GM04504 (cell line): ENCODE measurements around the gene CDH16.

Experiments
- DNase-seq: peaks from one replicate; pipeline ENCODE4 v3.0.0-alpha.2; 2012; ENCODE audit warnings: low read depth

CDH16 gene

DNA sequence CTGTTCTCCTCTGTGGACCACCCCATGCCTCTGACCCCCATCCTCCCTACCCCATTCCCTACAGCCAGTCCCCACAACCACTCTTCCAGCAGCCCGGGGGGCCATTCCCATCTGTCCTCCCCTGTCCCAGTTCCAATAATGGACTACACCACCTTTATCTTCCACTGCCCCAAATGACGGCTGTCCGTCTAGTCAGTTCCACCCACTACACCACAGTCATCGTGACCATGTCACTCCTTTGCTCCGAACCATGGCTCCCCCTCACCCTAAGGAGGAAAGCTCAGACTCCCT lies 23.1 kb downstream of the CDH16 start:
- no peak for DNase-seq

DNA sequence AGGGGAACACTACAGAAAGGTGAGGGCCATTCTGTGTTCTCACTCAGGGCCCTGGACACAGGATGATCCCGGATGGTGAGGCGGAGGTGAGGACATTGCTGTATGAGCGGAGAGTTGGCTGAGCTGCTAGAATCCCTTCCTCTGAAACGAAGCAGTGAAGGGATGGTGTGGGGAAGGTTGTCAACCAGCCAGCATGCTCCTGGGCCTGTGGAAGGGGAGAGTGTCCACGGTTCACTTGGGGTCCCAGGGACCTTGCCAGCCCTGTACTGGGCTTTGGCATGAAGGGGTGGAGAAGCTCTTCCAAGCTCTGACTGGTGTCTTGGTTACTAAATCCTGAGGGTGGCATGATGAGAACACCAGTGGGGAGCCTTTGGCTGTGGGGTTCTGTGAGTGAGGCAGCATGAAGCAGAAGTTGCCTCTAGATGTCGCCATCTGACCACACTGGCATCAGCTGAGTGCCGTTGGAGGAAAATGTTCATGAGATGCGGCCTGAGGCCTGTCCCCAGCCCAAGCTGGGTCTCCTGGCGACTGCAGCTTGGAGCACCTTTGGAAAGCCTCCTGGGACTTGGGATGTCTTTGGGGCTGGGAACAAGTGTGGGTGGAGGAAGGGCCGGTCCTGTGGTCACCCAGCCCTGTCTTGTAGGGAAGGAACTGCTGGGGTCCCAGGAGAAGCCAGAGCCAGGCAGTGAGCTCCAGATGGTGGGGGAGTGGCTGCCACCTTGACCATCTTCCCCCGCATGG lies 23.6 kb downstream of the CDH16 start:
- peak; percentile 50 for DNase-seq

DNA sequence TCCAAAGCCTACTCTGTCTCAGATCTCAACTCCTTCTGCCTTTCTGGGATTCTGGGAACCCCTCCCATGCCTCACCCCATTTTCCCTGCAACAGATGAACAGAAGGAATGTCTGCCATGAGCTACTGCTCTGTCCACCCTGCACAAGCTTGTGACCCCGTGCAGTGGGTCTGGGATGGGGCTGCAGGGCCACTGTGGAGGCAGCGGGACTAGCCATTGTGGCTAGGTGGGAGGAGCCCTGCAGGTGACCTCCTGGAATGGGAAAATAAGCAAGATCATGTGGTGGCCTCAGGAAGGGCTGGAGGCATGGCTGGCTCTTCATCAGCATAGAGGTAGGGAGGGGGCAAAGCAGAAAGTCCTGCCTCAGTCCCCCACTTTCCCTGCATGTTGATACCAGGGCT lies 24.6 kb downstream of the CDH16 start:
- no peak for DNase-seq

DNA sequence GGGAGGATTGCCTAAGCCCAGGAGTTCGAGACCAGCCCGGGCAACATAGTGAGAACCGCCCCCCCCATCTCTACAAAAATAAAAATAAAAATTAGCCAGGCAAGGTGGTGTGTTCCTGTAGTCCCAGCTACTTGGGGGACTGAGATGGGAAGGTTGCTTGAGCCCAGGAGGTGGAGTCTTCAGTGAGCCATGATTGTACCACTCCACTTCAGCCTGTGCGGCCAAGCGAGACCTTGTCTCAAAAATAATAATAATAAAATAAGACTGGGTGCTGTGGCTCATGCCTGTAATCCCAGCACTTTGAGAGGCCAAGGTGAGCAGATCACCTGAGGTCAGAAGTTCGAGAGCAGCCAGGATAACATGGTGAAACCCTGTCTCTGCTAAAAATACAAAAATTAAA lies 26.9 kb downstream of the CDH16 start:
- no peak for DNase-seq

DNA sequence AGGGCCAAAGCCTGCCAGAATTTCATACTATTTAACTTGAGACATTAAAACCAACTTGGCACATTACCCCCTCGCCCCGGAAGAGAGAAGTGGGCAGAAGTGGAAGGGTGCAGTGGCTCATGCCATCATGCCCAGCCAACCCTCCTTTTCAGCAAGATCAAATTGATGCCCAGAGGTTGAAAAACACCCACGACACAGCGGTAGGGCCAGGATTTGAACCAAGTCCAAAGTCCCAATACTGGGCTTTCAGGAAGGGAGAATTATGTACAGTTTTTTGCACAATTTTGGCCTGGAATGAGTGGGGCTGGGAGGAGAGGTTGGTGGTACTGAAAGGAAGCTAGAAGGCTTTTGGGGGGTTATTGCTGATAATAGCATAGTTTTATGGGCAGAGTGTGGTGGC lies 27.3 kb downstream of the CDH16 start:
- DNase-seq, result no peak

DNA sequence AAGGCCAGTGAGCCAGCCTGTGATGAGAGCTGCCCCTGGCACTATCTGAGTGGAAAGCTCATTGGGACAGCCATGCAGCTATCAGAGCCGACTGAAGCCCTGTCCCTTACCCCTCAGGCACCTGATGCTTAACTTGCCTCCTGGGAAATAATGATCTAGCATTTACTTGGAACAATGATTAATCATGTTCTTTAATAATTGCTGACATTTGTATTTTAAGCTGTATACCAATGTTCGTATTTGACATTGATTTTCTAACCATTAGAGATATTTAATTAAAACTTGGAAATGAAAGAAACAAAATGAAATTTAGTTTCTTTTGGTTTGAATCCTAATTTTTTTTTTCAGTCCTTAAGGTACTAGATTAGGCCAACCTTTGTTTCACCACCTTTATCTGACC lies 27.9 kb downstream of the CDH16 start:
- DNase-seq, result no peak

DNA sequence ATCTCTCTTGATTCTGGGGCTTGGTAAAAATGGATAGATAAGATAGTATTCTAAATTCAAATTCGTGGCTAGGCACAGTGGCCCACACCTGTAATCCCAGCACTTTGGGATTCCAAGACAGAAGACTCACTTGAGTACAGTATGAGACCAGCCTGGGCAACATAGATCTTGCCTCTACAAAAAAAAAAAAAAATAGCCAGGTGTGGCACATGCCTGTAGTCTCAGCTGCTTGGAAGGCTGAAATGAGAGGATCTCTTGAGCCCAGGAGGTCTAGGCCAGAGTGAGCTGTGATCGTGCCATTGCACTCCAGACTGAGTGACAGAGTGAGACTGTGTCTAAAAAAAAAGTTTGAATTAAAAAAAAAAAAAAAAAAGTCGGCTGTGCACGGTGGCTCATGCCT lies 29.1 kb downstream of the CDH16 start:
- DNase-seq, result no peak

DNA sequence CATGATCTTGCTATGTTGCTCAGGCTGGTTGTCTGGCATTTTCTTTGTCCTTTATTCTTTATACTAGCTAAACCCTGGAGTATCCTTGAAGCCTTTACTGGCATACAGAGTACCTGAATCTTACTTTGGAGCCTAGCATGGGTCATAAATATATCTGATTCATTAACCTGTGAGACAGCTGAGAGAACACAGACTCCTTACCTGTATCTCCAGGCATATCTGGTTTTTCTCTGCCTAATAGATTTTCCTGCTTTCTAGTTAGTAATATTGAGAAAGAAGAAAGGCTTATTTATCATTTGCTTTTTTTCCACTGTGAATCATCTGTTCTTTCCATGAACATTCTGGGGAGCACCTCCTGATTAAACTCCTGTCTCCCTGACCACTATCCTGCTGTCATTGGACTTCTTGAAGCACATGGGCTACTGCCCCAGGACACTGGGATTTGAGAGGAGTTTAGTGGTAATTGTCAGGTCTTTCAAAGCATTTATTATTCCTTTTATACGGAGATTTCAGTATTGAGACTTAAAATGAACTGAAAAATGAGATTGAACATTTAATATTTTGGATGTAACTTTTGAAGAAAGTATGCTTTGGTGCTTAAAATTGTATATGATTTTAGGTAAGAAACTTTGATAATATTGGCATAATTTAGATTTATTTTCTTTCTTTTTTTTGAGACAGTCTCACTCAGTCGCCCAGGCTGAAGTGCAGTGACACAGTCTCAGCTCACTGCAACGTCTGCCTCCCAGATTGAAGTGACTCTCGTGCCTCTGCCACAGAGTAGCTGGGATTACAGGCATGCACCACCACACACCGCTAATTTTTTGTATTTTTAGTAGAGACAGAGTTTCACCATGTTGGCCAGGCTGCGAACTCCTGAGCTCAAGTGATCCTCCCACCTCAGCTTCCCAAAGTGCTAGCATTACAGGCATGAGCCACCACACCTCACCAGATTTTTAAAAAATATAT lies 29.8 kb downstream of the CDH16 start:
- no peak for DNase-seq

DNA sequence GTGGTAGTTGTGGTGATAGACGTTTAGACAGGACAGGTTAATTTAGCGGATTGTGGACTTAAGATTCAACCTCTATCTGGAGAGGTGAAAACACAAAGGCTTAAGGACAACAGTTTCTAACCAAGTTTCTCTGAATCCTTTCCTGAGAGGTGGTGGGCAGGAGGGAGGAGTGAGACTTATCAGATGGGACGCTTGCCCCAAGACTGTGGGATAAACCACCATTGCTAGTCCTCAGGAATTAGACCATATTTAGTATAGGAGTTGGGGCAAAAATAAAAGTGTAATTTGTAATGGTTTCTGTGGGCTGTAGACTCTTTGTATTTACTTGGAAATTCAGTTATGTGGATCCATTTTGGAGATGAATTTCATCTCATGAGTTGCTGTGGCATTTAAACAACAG lies 31.8 kb downstream of the CDH16 start:
- no peak for DNase-seq

DNA sequence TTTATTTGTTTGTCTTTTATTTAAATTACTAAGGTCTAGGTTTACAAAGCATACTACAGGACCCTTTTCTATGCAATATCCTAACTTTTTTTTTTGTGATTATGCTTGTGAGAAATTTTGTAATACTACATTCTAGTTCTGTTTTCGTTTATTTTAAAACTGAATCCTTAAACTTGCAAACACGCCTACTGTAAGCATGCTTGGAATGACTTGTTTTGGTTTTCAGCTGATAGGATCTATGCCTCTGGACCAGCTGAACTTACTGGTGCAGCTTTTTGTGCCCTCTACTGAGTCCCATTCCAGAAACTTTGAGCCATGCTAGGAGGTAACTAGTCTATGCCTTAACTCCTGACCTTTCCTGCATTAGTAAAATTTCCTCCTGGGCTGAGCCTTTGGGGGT lies 32.4 kb downstream of the CDH16 start:
- no peak for DNase-seq

DNA sequence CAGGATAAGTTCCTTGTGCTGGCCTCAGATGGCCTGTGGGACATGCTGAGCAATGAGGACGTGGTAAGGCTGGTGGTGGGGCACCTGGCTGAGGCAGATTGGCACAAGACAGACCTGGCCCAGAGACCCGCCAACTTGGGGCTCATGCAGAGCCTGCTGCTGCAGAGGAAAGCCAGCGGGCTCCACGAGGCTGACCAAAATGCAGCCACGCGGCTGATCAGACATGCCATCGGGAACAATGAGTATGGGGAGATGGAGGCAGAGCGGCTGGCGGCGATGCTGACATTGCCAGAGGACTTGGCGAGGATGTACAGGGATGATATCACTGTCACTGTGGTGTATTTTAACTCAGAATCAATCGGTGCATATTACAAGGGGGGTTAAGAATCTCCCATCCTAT lies 33.2 kb downstream of the CDH16 start:
- DNase-seq, result no peak

DNA sequence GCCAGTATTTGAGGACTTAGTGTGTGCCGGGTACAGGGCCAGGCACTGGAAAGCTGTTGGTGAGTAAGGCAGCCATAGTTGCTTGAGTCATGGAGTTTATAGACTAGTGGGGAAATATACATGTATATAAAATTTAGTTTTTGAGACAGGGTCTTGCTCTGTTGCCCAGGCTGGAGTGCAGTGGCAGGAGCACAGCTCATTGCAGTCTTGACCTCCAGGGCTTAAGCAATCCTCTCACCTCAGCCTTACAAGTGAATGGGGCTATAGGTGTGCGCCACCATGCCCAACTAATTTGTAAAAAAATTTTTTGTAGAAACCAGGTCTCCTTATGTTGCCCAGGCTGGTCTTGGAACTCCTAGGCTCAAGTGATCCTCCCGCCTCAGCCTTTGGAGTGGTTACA lies 36.0 kb downstream of the CDH16 start:
- DNase-seq, result no peak

DNA sequence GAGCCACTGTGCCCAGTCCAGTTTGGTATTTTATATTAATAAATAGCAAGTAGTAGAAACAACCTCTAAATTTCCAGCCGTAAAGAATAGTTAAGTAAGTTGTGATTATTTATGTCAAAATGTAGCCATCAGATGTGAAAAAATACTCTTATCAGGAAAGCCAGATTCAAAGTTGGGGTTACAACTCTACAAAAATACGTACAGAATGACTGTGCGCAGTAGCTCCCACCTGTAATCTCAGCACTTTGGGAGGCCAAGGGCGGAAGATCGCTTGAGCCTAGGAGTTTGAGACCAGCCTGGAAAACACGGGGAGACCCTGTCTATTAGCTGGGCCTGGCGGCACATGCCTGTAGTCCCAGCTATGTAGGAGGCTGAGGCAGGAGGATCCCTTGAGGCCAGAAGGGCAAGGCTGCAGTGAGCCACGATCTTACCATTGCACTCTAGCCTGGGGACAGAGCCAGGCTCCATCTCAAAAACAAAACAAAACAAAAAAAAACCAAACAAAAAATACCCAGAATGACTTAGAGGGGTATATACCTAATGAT lies 36.6 kb downstream of the CDH16 start:
- DNase-seq, result no peak

DNA sequence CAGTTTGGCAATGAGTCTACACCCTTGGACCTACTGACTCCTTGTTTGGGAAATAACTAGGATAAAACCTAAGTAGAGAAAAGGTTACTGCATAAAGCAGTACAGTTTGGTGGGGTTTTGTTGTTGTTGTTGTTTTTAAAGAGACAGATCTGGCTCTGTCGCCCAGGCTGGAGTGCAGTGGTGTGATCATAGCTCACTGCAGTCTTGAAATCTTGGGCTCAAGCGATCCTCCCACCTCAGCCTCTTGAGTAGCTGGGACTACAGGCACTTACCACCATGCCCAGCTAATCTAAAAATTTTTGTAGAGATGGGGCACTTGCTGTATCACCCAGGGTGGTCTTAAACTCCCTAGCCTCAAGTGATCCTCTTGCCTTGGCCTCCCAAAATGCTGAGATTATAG lies 37.1 kb downstream of the CDH16 start:
- no peak for DNase-seq

DNA sequence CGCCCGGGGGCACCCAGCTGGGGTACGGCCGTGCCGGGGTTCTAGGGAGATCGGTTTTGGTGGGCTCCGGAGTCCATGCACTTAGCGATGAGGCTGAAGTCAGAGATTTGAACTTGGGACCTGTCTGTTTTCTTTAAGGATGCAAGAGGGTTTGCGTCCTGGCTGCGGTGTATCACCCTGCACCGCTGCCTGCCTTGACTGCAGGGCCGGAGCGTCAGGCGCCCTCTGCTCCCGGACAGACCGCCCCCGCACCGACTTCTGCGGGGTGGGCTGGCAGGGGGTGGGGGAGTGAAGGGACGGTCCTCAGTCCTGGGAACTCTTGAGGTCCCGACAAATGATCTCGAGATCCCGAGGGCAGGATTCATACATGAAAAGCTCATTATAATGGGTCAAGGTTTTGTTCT lies 37.7 kb downstream of the CDH16 start:
- DNase-seq, result no peak

DNA sequence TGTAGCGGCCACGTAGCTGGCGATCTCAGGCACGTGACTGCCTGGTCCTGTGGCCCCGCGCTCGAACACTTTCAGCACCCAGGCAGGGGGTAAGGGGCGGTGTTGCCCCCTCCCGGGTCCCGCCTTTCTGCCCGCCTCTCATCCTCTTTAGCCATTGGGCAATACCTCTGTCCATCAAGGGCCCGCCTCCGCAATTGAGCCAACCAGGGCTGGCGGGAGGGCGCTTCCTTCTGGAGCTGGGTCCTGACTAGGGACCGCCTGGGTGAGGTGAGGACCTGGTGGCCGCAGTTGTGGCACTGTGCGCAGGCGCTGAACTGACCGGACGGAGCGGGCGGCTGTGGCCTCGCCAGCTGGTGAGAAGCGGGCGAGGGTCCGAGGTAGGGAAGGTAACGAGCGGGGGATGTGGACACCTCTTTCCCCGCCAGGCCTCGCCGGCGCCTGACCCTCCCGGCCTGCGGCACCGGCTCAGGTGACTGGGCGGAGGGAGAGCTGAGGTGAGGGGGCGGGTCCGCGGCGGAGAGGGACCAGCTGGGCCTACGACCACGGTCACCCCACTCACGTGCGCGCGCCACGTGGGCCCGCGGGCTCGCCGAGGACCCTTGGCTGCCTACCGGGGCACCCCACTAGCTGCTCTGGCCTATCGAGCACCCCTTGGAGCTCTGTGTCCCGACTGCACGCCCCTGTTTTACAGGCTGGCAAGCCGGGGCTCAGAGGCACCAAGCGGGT lies 38.2 kb downstream of the CDH16 start, which contains the start of gene PDP2:
TSS of gene PDP2 (plus strand) at position 228 of the 726 bp plus-strand sequence. CDS start 3,770 bp downstream, outside the sequence.
- DNase-seq, result peak; percentile 91

DNA sequence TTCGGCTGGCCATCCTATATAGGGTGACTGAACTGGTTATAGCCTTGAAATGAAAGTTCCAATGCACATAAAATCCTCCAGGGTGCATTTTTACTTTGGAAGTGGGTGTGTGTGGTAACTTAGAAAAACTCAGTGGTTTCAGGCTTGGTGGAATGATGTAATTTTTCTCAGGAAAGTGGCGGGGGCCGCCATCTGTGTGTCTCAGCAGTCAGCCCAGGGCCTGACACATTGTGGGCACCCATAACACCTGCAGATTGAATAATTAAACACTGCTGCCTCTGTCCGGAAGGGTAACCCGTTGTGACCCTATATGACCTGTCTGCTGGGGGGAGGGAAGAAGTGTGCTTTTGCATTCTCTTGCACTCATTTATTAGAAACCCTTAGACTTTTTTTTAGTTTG lies 40.6 kb downstream of the CDH16 start:
- DNase-seq, result no peak

DNA sequence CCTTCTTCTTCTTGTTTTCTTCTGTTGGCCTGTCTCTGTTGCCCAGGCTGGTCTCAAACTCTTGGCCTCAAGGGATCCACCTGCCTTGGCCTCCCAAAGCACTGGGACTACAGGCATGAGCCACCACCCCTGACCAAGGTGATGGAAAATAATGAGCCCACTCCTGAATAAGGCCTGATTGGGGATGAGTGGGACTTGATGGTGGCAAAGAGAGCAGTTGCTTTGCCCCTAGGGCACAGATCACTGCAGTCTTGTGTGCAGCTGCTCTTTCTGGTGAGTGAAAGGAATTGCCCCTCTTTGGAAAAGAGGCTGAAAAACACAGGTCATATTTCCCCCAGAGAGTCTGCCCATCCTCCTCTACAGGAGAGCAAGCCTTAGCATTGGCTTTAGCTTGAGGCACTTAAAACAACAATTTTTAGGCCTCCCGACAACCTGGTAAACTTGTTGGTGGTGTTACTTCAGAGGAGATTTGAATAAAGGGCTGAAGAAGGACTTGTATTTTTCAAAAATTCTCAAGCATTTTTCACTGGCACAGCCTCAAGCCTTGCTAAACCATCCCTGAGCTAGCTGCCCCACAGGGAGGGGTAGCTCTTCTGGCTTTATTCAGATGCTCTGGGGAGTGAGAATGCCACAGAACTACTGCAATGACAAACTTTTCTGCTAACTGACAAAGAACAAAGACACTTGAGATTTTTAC lies 44.5 kb downstream of the CDH16 start:
- DNase-seq, result no peak

DNA sequence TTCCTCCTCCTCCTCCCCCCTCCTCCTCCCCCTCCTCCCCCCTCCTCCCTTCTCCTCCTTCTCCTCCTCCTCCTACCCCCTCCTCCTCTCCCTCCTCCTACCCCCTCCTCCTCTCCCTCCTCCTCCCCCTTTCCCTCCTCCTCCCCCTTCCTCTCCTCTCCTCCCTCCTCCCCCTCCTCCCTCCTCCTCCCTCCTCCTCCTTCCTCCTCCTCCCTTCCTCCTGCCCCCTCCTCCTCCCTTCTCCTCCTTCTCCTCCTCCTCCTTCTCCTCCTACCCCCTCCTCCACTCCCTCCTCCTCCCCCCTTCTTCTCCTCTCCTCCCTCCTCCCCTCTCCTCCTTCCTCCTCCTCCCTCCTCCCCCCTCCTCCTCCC lies 45.0 kb downstream of the CDH16 start:
- DNase-seq, result no peak

DNA sequence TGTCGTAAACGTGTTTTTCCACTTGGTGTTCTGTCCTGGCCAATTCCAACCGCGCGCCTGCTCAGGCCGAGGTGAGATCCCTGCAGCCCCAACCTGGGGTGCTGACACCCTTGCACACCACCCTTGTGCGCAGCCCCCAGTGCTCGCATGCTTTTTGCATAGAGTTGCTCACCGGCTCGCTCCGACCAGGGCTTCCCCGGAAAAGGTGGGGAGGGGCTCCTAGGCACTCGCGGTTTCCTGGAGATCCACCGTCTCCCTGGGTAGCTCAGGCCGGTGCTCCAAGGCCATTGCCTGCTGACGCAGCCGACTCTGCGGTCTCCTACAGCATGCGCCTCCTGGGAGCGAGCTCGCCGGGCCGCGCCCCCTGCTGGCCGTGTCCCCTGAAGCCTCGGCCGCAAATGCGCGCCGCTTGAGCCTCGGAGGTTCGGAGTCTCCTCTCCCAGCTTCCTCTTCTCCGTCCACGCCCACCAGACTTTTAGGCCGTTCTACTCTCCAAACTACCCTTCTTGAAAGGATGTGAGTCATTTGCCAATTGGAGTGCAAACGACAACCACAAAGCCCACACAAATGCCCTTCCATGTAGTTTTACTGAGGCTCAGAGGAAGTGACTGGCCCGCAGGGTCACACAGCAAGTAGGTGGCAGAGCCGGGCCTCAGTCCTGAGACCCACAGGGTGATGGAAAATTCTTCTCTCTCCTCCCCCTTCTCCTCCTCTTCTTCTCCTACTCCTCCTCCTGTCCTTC lies 45.6 kb downstream of the CDH16 start:
- DNase-seq, result peak; percentile 97

DNA sequence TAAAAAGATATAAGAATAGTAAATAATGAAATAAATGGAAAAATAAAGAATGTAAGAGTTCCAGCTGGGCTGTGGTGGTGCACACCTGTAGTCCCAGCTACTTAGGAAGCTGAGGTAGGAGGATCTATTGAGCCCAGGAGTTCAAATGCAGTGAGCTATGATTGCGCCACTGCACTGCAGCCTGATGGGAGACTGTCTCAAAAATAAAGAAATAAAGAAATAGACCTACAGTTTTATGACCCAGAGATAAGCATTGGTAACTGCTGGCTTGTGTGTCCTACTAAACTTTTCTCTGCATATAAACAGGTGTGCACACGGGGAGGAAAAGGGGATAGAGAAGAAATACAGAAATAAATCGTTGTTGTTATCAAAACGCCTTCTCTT lies 46.1 kb downstream of the CDH16 start:
- DNase-seq, result no peak
